Superior temporal gyrus (tissue), 1 donor: ENCODE data around the gene TGFBR2.

Experiments
- DNase-seq: peaks from one replicate; pipeline ENCODE4 v3.0.0-alpha.2; 2016; ENCODE audit errors: extremely low spot score

Gene TGFBR2

DNA sequence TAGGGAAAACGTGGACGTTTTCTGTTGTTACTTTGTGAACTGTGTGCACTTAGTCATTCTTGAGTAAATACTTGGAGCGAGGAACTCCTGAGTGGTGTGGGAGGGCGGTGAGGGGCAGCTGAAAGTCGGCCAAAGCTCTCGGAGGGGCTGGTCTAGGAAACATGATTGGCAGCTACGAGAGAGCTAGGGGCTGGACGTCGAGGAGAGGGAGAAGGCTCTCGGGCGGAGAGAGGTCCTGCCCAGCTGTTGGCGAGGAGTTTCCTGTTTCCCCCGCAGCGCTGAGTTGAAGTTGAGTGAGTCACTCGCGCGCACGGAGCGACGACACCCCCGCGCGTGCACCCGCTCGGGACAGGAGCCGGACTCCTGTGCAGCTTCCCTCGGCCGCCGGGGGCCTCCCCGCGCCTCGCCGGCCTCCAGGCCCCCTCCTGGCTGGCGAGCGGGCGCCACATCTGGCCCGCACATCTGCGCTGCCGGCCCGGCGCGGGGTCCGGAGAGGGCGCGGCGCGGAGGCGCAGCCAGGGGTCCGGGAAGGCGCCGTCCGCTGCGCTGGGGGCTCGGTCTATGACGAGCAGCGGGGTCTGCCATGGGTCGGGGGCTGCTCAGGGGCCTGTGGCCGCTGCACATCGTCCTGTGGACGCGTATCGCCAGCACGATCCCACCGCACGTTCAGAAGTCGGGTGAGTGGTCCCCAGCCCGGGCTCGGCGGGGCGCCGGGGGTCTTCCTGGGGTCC is at the start of gene TGFBR2:
TSS of gene TGFBR2 (plus strand) at position 301 of the 731 bp plus-strand sequence. CDS start at position 584, 283 bp downstream.
- DNase-seq, result peak; percentile 41

GRCh38 chr3:30557746-30558303 is 48.6 kb upstream of the TGFBR2 start:
- DNase-seq, result no peak

GRCh38 chr3:30563956-30564355 is 42.4 kb upstream of the TGFBR2 start:
- DNase-seq, result no peak

- no peak for DNase-seq
Measured at GRCh38 chr3:30567139-30567753, 39.2 kb upstream of the TGFBR2 start.

GRCh38 chr3:30576946-30577345 is 29.5 kb upstream of the TGFBR2 start:
- DNase-seq, result no peak

GRCh38 chr3:30577788-30578187 is 28.6 kb upstream of the TGFBR2 start:
- no peak for DNase-seq

DNA sequence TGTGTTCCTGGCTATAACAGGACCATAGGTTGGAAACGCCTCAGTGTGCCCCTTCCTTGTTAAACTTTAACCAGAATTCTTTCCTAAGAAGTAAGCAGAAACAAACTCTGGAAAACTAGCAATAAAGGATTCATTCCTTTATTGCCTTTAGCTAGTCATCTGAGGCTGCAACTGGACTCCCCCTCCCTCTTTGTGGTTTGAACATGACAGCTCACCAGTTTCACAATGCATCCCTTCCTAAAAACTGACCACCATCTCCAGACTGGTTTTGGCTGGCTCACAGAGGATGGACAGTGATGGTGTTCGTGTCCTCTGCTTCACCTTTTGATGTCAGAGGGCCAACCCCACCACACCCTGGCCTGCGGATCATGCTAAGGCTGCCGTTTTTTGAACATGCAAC is 27.9 kb upstream of the TGFBR2 start:
- no peak for DNase-seq

GRCh38 chr3:30578986-30579579 is 27.3 kb upstream of the TGFBR2 start:
- no peak for DNase-seq

GRCh38 chr3:30581067-30581585 is 25.3 kb upstream of the TGFBR2 start:
- DNase-seq, result no peak

- no peak for DNase-seq
Measured at GRCh38 chr3:30581982-30582381, 24.4 kb upstream of the TGFBR2 start.

DNA sequence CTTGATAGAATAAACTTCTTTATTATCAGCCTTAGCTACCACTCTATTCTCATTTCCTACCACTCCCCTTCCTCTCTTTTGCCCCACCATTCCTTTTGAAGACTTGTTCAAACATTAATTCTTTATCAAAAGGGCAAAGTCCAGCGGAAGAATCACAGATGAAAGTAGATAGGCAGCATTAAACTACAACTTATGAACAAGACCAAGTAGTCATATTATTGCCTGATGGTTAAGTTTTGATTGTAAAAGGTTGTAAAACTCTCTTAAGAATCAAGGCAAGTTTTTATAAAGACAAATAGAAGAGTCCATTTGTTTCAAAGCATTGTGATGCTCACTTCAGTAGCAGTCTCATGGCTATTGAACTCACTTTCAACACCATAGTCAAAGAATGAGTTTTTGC is 22.4 kb upstream of the TGFBR2 start:
- no peak for DNase-seq

GRCh38 chr3:30585654-30586053 is 20.7 kb upstream of the TGFBR2 start:
- no peak for DNase-seq

- no peak for DNase-seq
Measured at GRCh38 chr3:30586096-30586805, 20.1 kb upstream of the TGFBR2 start.

DNA sequence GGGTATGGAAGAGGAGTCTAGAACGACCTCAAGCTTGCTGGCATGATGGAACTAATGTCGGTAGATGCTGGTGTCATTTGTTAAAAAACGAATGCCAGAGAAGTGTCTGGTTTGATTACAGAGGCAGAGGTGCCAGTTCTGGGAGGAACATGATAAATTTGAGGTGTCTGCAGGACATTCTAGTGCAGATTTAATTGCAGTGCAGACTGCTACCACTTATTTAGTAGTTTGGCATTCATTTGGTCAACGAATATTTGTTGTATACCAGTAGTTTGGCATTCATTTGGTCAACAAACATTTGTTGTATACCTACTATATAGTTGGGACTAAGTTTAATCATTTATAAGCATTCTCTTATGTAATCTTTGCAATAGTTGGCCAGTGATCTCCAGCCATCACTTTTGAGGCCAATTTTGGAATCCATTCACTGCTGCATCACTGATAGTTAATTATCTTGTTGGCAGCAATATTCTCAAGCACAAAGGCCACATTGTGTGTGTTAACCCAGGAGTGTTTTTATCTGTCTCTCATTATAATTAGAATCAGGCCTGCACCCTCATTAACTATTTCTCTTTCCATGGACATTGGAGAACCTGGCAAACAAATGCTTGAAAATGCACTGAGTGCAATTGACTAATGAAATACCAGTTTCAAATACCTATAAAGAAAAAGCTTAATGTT is 19.5 kb upstream of the TGFBR2 start:
- no peak for DNase-seq

DNA sequence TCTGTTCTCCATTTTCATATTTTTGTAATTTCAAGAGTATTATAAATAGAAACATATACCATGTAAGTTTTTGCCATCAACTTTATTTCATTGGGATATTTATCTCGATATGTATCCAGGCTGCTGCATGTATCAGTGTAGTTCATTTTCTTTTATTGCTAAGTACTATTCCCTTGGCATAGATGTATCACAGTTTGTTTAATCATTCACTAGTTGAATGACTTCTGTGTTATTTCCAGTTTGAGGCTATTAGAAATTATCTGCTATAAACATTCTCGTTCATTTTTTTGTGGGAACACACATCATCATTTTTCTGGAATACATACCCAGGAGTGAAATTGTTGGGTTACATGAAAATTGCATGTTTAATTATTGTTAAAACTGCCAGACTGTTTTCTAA is 18.5 kb upstream of the TGFBR2 start:
- no peak for DNase-seq

DNA sequence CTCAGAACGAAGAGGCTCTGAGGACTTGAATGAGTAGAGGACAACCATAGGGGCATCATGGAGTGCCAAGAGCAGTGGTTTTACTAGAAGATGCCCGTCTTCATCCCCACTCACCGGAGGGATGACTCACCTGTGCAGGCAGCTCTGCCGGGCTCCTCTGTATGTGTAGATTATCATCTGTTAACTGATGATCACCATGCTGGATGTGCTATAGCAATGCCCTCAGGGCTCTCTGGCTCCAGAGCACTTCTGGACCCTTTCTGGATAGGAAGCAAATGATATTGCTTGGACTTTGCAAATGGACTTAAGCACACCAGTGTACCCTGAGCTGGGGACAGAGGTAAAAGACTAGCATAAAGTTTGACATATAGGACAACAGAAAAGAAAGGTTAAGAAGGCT is 10.2 kb upstream of the TGFBR2 start:
- DNase-seq, result no peak

GRCh38 chr3:30597131-30597768 is 9.2 kb upstream of the TGFBR2 start:
- DNase-seq, result no peak

GRCh38 chr3:30597769-30598134 is 8.6 kb upstream of the TGFBR2 start:
- no peak for DNase-seq

DNA sequence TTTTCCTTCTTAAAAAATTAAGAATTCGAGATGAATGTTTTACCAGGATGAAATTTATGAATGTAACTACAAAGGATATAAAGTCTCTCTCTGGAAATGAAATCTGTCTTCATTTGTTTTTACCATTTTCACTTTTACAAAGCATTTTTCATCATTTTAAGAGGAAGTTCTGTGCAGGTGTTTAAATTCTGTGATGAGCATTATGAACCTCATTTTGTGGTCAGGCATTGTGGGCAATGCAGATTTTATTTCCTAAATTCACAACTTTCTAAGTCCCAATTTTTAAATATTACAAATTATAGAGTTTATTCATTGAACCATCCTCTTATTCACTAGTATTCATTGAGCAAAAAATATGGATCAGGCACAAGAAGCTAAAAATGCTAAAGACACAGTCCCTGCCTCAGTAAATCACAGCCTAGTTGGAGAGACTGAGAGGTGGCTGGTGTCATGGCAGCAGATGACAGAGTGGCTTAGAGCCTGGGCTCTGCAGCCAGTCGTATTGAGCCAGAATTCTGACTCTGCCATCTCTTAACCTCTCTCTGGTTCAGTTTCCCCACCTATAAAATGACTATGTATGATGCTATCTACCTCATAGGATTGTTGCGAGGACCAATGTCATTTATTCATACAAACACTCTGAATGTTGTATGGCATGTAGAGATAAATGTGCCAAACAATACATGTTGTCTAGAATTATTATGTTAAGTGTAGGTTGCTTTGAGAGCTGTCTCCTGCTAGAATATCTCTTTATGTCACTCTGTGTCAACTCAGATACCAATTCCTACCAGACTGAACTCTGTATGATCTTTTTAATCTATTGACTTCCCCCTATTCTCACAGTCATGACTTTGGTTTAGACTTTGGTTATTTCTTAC is 7.5 kb upstream of the TGFBR2 start:
- no peak for DNase-seq

DNA sequence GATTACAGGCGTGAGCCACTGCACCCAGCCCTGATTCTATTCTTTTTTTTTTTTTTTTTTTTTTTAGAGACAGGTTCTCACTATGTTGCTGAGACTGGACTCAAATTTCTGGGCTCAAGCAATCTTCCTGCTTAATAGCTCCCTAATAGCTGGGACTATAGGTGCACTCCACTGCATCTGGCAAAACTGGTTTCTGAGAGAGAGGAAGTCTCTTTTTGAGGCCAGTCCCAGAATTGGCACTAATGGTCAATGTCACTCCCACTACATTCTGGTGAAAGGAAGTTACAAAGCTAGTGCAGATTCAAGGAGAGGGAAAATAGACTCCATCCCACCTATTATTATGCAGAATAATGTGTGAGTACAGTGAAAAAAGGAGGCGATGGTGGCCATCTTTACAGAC is 5.8 kb upstream of the TGFBR2 start:
- DNase-seq, result no peak
